ENCODE data around the gene RMC1.

GRCh38 chr18:23484561-23485182 is 18.6 kb upstream of the RMC1 start:
- no peak for TF ChIP-seq CTCF (IDR thresholded peaks at IDR 0.05)
- no peak for TF ChIP-seq POLR2AphosphoS5 (IDR thresholded peaks at IDR 0.05)
- TF ChIP-seq POLR2A (IDR thresholded peaks at IDR 0.05), result no peak
